Right cardiac atrium (tissue), 5 donors: ENCODE results near the gene PTH2. TPM values are rescaled to one million over a fixed set of nuclear protein-coding genes. Genes with fewer than 3 reads are reported as not detected.

Experiments used
- ATAC-seq, 2 donors: fragments of 200-7000 bp; cut with Tn5 transposase; one replicate each; pipeline versions ENCODE4 v1.8.0 to v1.9.1; 2020; ENCODE audit warnings: moderate library complexity in 2 of 2, mild to moderate bottlenecking in 1 of 2
- DNase-seq, 3 donors: peaks; one replicate each; pipeline ENCODE4 v3.0.0-alpha.2; 2020
- H3K27ac ChIP-seq: one replicate; pipeline ENCODE4 v1.5.1; 2013; ENCODE audit warnings: mild to moderate bottlenecking, low read length, control low read depth, moderate library complexity
- H3K27me3 ChIP-seq: one replicate; pipeline ENCODE4 v1.6.1; 2013; ENCODE audit not compliant: control insufficient read depth, insufficient read depth
- H3K4me1 ChIP-seq: one replicate; pipeline ENCODE4 v1.6.1; 2013; ENCODE audit warnings: low read length; ENCODE audit not compliant: control insufficient read depth, insufficient read depth
- H3K4me3 ChIP-seq: one replicate; pipeline ENCODE4 v1.5.1; 2013; ENCODE audit warnings: low read length, control low read depth
- H3K9me3 ChIP-seq: one replicate; pipeline ENCODE4 v1.6.1; 2013; ENCODE audit warnings: low read length; ENCODE audit not compliant: control insufficient read depth
- WGBS: extraction: QIAGEN DNeasy Blood & Tissue Kit; methylation state at CpG from one replicate; pipeline ENCODE4 v1.1.7; 2013; 5-methylcytosine and 5-hydroxymethylcytosine counted together
- intact Hi-C, 4 donors: fragments of 100-400 bp; cut with DNase I; formaldehyde crosslinking; loops; one replicate each; pipeline versions ENCODE4 v1.11.0 to v1.14.0; 2022 to 2023
- polyA plus RNA-seq: library from polyadenylated mRNA; stranded (reverse); fragments of 200-250 nt; gene quantifications from one replicate; pipeline ENCODE4 v1.2.3, GENCODE V29; 2013
- total RNA-seq, 4 donors: library from RNA; stranded (reverse); fragmentation: NEBNext Ultra II Directional; extraction: Animal tissue kit (Norgen Biotek cat#: 25700); gene quantifications; one replicate each; pipeline ENCODE4 v1.2.1, GENCODE V29; 2021
- donor health status: healthy with polysubstance abuse.
- donor health status: DM: no; HTN: yes; CAD: no.
- donor health status: DM: no; HTN: no; CAD: no.
- donor health status: DM: no; HTN: yes; CAD: no; lungs with severe emphysema.
- donor health status: DM: yes; HTN: yes; CAD: no.

The PTH2 gene
- total and polyA plus RNA-seq, 5 donors: not detected

DNA sequence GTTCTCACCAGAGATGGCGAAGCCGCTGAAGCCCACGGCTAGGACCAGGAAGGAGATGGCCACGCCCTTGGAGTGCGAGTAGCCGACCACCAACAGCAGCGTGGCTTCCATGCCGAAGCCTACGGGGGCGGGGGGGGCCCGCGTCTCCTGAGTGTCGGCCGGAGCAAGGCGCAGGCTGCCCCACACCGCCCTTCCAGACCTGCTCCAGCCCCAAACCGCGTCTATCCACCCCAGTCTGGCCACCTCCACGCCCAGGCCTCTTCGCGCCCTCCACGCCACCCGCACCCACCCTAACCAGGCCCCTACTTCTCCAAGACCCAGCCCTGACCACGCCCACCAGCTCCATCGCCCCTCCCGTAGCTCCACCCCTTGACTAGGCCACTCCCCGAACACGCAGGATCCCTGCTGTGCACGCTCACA lies 8.1 kb upstream of the PTH2 start:
- intact Hi-C loops: no loop called here
- no peak for ATAC-seq

DNA sequence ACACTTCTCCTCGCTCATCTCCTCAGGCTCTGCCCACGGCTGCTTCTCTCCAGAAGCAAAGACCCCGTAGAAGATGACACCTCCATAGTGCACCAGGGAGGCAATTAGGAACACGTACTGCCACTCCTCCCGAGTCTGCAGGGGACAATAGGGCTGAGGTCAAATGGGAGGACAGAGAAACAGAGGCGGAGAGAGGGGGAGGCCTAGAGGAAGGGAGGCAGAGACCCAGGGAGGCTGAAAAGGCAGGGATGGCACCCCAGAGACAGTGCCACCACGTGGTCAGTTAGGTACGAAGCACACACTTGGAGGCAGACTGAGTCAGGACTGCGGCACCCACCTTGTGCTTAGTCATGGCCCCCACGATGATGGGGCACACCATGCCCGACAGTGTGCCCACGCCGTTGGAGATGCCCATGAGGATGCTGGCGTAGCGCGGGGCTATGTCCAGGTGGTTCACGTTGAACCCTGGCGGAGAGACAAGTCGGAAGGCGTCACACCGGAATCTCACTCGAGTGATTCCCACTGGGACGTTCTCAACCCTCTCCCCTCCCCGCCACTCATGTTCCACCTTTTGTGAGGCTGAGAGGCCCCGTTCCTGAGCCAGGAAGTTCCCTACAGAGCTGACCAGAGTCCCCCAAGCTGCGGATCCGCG lies 7.6 kb upstream of the PTH2 start:
- Histone ChIP-seq H3K4me3 (no peak overlapping the region), H3K9me3 (no peaks in the 10 kb centered on the region)

More for the DNA sequence above, 8.1 kb upstream of the PTH2 start:
- Histone ChIP-seq H3K27me3 (no peaks in the 10 kb centered on the region), H3K9me3 (no peaks in the 10 kb centered on the region), H3K4me3 (no peak overlapping the region), H3K4me1 (no peaks in the 10 kb centered on the region), H3K27ac (no peak overlapping the region)
- DNase-seq: peak in 1 of 3 donors; percentile 52
- 51% methylated on average over 29 of the region's 29 CpGs for WGBS

DNA sequence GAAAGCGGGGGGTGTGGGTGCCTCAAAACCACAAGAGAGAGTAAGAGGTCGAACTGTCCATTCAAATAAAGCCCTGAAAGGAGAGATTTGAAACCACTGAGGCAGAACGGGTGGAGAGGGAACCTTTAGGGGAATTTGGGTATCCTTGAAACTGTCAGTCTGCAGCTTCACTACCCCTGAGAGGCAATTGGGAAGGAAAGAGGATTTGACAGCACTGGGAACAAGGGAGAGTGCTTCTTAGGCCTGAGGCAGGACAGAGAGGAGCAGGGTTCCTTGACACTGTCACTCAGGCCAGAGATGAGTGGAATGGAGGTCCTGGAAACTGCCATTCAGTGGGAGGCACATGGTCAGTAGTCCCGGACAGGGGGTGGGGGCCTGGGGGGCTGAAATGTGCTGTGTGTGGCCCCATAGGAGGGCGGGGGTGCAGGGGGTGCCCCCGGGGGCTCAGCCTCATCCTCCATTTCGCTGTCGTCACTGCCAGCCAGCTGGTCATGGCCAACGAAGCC lies 7.0 kb upstream of the PTH2 start:
- ATAC-seq (no peak), DNase-seq (peak in 1 of 3 donors; percentile 30)
- H3K9me3 ChIP-seq: no peaks in the 10 kb centered on the region
- intact Hi-C loops: no loop called here
- H3K4me3 ChIP-seq: no peak overlapping the region
- no peaks in the 10 kb centered on the region for H3K27me3 ChIP-seq
- H3K27ac ChIP-seq: no peak overlapping the region
- no peaks in the 10 kb centered on the region for H3K4me1 ChIP-seq
- WGBS: 77% methylated on average over 9 of the region's 9 CpGs

More for the DNA sequence above, 7.6 kb upstream of the PTH2 start:
- 64% methylated on average over 28 of the region's 28 CpGs for WGBS
- DNase-seq (peak in 1 of 3 donors; percentile 21), ATAC-seq (no peak)
- Histone ChIP-seq H3K4me1 (no peaks in the 10 kb centered on the region), H3K27me3 (no peaks in the 10 kb centered on the region), H3K27ac (no peak overlapping the region)
- intact Hi-C loops: no loop called here

DNA sequence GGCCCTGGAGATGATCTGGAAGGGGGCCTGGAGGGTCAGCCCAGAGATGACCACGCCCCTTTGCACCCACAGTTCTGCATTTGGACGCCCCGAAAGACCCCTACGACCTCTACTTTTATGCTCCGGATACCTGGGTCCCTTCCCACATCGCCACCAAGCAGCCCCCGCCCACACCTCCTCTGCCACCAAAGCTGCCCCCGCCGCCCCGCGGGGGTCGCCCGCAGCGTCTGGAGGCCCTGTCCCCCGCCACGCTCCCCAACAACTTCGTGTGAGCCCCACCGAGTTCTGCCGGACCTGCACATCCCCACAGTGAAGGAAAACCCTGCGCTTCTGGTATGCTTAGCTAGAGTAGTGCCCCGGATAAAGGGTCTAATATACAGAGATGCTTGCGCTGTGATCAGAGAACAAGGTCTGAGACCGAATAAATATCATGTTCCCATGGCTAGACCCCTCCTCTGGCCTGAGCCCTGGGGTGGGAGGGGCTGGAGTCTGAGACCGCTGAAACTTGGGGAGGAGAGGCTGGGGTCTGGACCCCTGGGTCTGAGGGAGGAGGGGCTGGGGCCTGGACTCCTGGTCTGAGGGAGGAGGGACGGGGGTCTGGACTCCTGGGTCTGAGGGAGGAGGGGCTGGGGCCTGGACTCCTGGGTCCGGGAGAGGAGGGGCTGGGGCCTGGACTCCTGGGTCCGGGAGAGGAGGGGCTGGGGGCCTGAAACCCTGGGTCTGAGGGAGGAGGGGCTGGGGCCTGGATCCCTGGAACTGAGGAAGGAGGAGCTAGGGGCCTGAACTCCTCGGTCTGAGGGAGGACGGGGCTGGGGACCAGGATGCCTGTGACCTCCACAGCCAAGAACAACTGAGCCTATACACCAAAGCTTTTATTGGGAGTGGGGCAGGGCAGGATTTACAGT lies 5.6 kb upstream of the PTH2 start:
- H3K9me3 ChIP-seq: no peaks in the 10 kb centered on the region
- H3K4me1 ChIP-seq: no peaks in the 10 kb centered on the region
- no peak overlapping the region for H3K27ac ChIP-seq
- no peaks in the 10 kb centered on the region for H3K27me3 ChIP-seq
- intact Hi-C loops: loop anchor here in 1 of 4 donors (5.0 to 10.0 kb wide), 2 partner anchors 36 to 204 kb away; no protein-coding TSS in a partner anchor
- WGBS: 11% methylated on average over 29 of the region's 29 CpGs
- no peak for ATAC-seq
- peak overlapping the region; percentile 11 for H3K4me3 ChIP-seq
- no peak for DNase-seq

DNA sequence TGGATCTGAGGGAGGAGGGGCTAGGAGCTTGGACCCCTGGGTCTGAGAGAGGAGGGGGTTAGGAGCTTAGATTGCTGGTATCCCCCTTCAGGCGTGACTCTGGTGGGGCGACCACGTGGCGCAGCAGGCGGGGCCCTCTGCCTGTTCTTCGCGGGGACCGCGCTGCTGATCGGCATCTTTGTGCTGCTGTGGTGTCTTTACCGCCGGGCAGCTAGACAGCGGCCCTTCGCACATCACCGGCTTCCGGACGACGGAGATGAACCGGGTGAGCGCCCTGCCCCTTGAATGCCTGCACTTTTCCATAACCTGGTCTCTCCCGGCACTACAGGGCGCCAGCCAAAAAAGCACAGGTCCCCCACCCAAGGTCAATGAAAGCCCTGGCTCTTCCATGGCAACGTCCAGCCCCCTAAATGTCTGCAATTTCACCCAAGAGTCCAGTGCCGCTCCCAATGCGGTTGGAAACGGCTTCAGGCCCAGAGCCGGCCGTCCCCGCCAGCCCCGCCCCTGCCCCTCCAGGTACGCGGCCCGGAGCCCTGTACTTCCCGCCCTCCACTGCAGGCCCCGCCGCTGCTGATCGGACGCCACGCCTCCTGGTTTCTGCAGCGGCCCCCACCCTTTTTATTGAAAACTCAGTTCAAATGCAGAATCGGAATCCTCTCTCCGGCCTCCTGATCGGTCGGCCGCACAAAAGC lies 4.8 kb upstream of the PTH2 start:
- Histone ChIP-seq H3K4me3 (peak overlapping the region; percentile 11), H3K27ac (no peak overlapping the region), H3K27me3 (no peaks in the 10 kb centered on the region), H3K9me3 (no peaks in the 10 kb centered on the region), H3K4me1 (no peaks in the 10 kb centered on the region)
- intact Hi-C loops: loop anchor here in 1 of 4 donors (5.0 to 10.0 kb wide), 2 partner anchors 36 to 203 kb away; no protein-coding TSS in a partner anchor
- ATAC-seq (no peak), DNase-seq (peak in 1 of 3 donors; percentile 44)
- WGBS: 2% methylated on average over 45 of the region's 45 CpGs

DNA sequence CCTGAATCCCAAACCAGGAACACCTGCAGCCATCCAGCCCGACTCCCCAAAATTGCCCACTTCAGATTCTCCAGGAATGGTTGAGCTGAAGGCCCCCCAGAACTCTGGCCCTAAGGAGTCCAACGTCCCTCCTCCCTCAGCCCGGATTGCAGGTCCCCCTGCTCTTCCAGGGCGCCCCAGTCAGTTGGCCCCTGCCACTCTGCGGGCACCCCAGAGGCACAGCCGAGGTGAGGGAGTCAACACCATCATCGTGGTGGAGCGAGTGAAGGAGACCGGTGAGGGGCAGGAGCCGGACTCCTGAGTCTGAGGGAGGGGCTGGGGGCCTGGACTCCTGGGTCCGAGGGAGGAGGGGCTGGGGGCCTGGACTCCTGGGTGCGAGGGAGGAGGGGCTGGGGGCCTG lies 4.1 kb upstream of the PTH2 start:
- Histone ChIP-seq H3K4me1 (no peaks in the 10 kb centered on the region), H3K27me3 (no peaks in the 10 kb centered on the region), H3K27ac (no peak overlapping the region), H3K9me3 (no peaks in the 10 kb centered on the region), H3K4me3 (no peak overlapping the region)
- no peak for ATAC-seq
- WGBS: 59% methylated on average over 12 of the region's 12 CpGs
- peak in 1 of 3 donors; percentile 40 for DNase-seq
- intact Hi-C loops: loop anchor here in 1 of 4 donors (5.0 to 10.0 kb wide), 2 partner anchors 35 to 203 kb away; no protein-coding TSS in a partner anchor

DNA sequence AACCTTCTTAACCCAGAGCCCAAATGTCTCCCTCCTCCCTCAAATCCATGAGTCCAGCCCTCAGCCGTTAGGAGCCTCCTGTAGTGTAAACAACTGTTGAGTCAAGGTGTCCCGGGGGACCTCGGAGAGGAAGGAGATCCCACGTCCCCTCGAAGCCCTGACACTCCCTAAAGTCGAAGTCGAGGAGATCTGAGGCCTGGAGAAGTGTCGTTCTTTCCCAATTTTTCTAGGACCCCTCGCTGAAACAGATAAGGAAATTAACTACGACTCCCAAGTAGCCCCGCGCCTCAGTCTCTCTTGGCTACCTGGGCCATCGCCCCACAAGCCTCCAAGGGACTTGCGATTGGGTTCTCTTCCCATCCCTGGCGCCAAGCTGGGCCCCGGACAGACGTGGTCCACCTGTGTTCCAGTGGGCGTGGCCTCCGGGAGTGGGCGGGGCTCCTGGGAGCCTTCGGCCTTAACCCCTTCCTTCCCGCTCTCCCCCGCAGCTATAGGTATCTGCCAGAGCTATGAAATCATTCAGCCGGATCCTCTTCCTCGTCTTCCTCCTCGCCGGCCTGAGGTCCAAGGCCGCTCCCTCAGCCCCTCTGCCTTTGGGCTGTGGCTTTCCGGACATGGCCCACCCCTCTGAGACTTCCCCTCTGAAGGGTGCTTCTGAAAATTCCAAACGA lies 2.8 kb upstream of the PTH2 start:
- intact Hi-C loops: loop anchor here in 1 of 4 donors (5.0 to 10.0 kb wide), 2 partner anchors 34 to 201 kb away; no protein-coding TSS in a partner anchor
- peak in 1 of 3 donors; percentile 52 for DNase-seq
- Histone ChIP-seq H3K9me3 (no peaks in the 10 kb centered on the region), H3K4me1 (no peaks in the 10 kb centered on the region), H3K4me3 (no peak overlapping the region), H3K27ac (no peak overlapping the region), H3K27me3 (no peaks in the 10 kb centered on the region)
- ATAC-seq: no peak
- 3% methylated on average over 30 of the region's 30 CpGs for WGBS

DNA sequence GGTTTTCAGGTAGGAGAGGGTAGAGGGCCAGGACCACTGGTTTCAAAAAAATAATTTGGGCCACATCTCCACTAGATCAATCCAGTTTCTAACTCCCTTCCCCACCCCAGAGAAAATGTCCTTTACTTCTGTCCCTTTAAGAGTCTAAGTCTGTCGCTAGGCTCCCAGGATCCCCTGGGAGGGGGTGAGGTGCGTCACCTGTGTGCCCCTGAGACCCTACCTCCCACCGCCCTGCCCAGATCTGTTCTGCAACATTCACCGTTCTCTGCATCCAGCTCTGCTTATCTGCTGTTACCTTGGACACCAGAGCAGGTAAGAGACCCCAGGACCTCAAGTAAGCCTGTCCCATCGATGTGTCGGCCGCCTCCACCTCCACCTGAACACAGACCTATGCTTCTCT lies 1.9 kb upstream of the PTH2 start, which contains the start of gene GFY:
TSS of gene GFY (plus strand) at position 211 of the 400 bp plus-strand sequence. CDS start 1,043 bp downstream, outside the sequence.
- H3K4me3 ChIP-seq: no peak within 1 kb of the TSS
- H3K27me3 ChIP-seq: no peaks in the 10 kb centered on the region
- WGBS: 60% methylated on average over 7 of the region's 7 CpGs
- DNase-seq (peak in 1 of 3 donors; percentile 16), ATAC-seq (no peak)
- H3K27ac ChIP-seq: no peak within 1 kb of the TSS
- intact Hi-C loops: loop anchor here in 1 of 4 donors (5.0 to 10.0 kb wide), 2 partner anchors 33 to 200 kb away; no protein-coding TSS in a partner anchor
- H3K4me1 ChIP-seq: no peaks in the 10 kb centered on the region
- no peaks in the 10 kb centered on the region for H3K9me3 ChIP-seq

DNA sequence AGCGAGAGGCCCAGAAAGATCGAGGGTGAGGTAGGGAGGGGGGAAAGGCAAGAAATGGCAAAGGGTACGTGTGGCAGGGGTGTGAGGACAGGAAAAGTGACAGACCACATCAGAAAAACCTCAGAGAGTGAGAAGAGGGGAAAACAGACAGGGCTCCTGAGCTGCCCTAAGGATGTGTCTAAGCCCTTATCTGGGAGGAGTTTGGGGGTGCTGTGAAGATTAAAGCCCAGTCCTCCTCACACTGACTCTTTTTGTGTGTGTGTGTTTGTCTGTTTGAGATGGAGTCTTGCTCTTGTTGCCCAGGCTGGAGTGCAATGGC lies 703 bp upstream of the PTH2 start:
- DNase-seq: no peak
- no peaks in the 10 kb centered on the region for H3K27me3 ChIP-seq
- intact Hi-C loops: loop anchor here in 1 of 4 donors (10.0 kb wide), 1 partner anchor 199 kb away; no protein-coding TSS in a partner anchor
- no peaks in the 10 kb centered on the region for H3K9me3 ChIP-seq
- H3K27ac ChIP-seq: no peak overlapping the region
- no peak overlapping the region for H3K4me3 ChIP-seq
- ATAC-seq: no peak
- no peaks in the 10 kb centered on the region for H3K4me1 ChIP-seq
- 12% methylated on average over 3 of the region's 3 CpGs for WGBS
